Thyroid gland (tissue), 4 donors: Measurements from ENCODE around the gene HES1.

ENCODE experiments used
- CTCF ChIP-seq, 6 experiments: fragments of 200-600 bp in 3 of 6; fragments of 450-650 bp in 3 of 6; sonication (generic) in 3 of 6; IDR thresholded peaks; one replicate each; pipeline ENCODE4 v1.5.1; 2016 to 2019; ENCODE audit warnings: antibody characterized with exemption in 6 of 6, mild to moderate bottlenecking in 2 of 6, inconsistent platforms in 1 of 6, moderate library complexity in 1 of 6
- POLR2A ChIP-seq, 2 donors: fragments of 450-650 bp; IDR thresholded peaks; one replicate each; pipeline ENCODE4 v1.6.1; 2017; ENCODE audit warnings: antibody characterized with exemption in 2 of 2, mild to moderate bottlenecking in 2 of 2, moderate library complexity in 1 of 2

GRCh38 chr3:194177141-194177540 is 41.2 kb downstream of the HES1 start:
- TF ChIP-seq CTCF (IDR thresholded peaks at IDR 0.05) = no peak
- TF ChIP-seq POLR2A (IDR thresholded peaks at IDR 0.05) = no peak
